Loucy (cell line): ENCODE results near the gene THSD8.

ENCODE experiments used
- H2AFZ ChIP-seq: fragments of 200-600 bp; sonication (generic); 2 replicates; pipeline ENCODE4 v1.6.0; 2016; ENCODE audit warnings: antibody characterized with exemption, mild to moderate bottlenecking, low read length, moderate library complexity
- H3F3A ChIP-seq: fragments of 200-600 bp; 2 replicates; pipeline ENCODE4 v1.6.0; 2016; ENCODE audit warnings: antibody characterized with exemption, low read depth, mild to moderate bottlenecking
- H3K27me3 ChIP-seq: fragments of 200-600 bp; sonication (generic); 2 replicates; pipeline ENCODE4 v1.6.1; 2014; ENCODE audit warnings: low read length, mild to moderate bottlenecking; ENCODE audit not compliant: insufficient read depth, poor library complexity, severe bottlenecking
- H3K36me3 ChIP-seq: fragments of 200-600 bp; sonication (generic); 2 replicates; pipeline ENCODE4 v1.6.1; 2016; ENCODE audit warnings: low read length; ENCODE audit not compliant: insufficient read depth
- H3K4me1 ChIP-seq: fragments of 200-600 bp; sonication (generic); 2 replicates; pipeline ENCODE4 v1.5.1; 2014; ENCODE audit warnings: low read length, mild to moderate bottlenecking; ENCODE audit not compliant: insufficient read depth, poor library complexity, severe bottlenecking
- H3K4me2 ChIP-seq: fragments of 200-600 bp; sonication (generic); 2 replicates; pipeline ENCODE4 v1.6.0; 2014; ENCODE audit warnings: antibody characterized with exemption, low read length, low read depth, mild to moderate bottlenecking; ENCODE audit not compliant: poor library complexity, severe bottlenecking
- H3K4me3 ChIP-seq: fragments of 200-600 bp; sonication (generic); 2 replicates; pipeline ENCODE4 v1.5.1; 2014; ENCODE audit warnings: low read length, mild to moderate bottlenecking, mixed read lengths; ENCODE audit not compliant: poor library complexity, severe bottlenecking
- H3K79me2 ChIP-seq: fragments of 200-600 bp; sonication (generic); 2 replicates; pipeline ENCODE4 v1.6.1; 2014; ENCODE audit warnings: low read length; ENCODE audit not compliant: insufficient read depth
- H3K9ac ChIP-seq: fragments of 200-600 bp; sonication (generic); 2 replicates; pipeline ENCODE4 v1.6.0; 2014; ENCODE audit warnings: mild to moderate bottlenecking, low read depth, low read length, moderate library complexity; ENCODE audit not compliant: poor library complexity, severe bottlenecking
- H3K9me2 ChIP-seq: fragments of 200-600 bp; sonication (generic); replicated peaks from 2 replicates; pipeline ENCODE4 v1.6.1; 2016; ENCODE audit warnings: low read depth, low read length, mixed read lengths
- H3K9me3 ChIP-seq: fragments of 200-600 bp; sonication (generic); 2 replicates; pipeline ENCODE4 v1.6.1; 2014; ENCODE audit warnings: mild to moderate bottlenecking, antibody characterized with exemption, low read length, low read depth; ENCODE audit not compliant: insufficient read depth
- H4K20me1 ChIP-seq: fragments of 200-600 bp; sonication (generic); 2 replicates; pipeline ENCODE4 v1.6.0; 2014; ENCODE audit warnings: antibody characterized with exemption, low read length, mild to moderate bottlenecking; ENCODE audit not compliant: insufficient read depth, poor library complexity, severe bottlenecking
- EZH2phosphoT487 ChIP-seq: fragments of 200-600 bp; IDR thresholded peaks from 2 replicates; pipeline ENCODE4 v1.6.1; 2018; ENCODE audit warnings: antibody characterized with exemption, mild to moderate bottlenecking, moderate library complexity, borderline replicate concordance
- TF ChIP-seq, protein P1 (sequence below): fragments of 200-600 bp; sonication (generic); conservative IDR thresholded peaks from 2 replicates; pipeline ENCODE4 v1.5.1; 2014; ENCODE audit warnings: mild to moderate bottlenecking, antibody characterized with exemption, low read length

THSD8 gene

GRCh38 chr19:12790628-12791344 lies 11.1 kb upstream of the THSD8 start:
- Histone ChIP-seq H3K4me3 (peak overlapping the region; percentile 96), H3K36me3 (no peaks in the 10 kb centered on the region), H3F3A (no peaks in the 10 kb centered on the region; the same call in 1 of the 2 replicates), H3K9me3 (no peaks in the 10 kb centered on the region), H3K9ac (peak overlapping the region; percentile 94), H4K20me1 (no peaks in the 10 kb centered on the region), H3K9me2 (no peaks in the 10 kb centered on the region), H3K4me2 (peak overlapping the region; percentile 96), H3K79me2 (peaks cover 21% of the 10 kb centered on the region), H3K4me1 (peaks cover 34% of the 10 kb centered on the region), H2AFZ (no peak overlapping the region), H3K27me3 (no peaks in the 10 kb centered on the region)
- no peak for TF ChIP-seq EZH2phosphoT487
- TF ChIP-seq, protein P1, sequence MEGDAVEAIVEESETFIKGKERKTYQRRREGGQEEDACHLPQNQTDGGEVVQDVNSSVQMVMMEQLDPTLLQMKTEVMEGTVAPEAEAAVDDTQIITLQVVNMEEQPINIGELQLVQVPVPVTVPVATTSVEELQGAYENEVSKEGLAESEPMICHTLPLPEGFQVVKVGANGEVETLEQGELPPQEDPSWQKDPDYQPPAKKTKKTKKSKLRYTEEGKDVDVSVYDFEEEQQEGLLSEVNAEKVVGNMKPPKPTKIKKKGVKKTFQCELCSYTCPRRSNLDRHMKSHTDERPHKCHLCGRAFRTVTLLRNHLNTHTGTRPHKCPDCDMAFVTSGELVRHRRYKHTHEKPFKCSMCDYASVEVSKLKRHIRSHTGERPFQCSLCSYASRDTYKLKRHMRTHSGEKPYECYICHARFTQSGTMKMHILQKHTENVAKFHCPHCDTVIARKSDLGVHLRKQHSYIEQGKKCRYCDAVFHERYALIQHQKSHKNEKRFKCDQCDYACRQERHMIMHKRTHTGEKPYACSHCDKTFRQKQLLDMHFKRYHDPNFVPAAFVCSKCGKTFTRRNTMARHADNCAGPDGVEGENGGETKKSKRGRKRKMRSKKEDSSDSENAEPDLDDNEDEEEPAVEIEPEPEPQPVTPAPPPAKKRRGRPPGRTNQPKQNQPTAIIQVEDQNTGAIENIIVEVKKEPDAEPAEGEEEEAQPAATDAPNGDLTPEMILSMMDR = no peak

DNA sequence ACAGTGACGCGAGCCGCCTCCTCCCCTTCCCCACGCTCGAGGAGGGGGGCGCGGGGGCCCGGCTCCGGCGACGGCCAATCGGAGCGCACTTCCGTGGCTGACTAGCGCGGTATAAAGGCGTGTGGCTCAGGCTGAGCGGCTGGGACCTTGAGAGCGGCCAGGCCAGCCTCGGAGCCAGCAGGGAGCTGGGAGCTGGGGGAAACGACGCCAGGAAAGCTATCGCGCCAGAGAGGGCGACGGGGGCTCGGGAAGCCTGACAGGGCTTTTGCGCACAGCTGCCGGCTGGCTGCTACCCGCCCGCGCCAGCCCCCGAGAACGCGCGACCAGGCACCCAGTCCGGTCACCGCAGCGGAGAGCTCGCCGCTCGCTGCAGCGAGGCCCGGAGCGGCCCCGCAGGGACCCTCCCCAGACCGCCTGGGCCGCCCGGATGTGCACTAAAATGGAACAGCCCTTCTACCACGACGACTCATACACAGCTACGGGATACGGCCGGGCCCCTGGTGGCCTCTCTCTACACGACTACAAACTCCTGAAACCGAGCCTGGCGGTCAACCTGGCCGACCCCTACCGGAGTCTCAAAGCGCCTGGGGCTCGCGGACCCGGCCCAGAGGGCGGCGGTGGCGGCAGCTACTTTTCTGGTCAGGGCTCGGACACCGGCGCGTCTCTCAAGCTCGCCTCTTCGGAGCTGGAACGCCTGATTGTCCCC lies 10.4 kb upstream of the THSD8 start, which contains the start of gene JUNB:
Gene JUNB (plus strand): TSS at position 142 of the 706 bp plus-strand sequence. CDS start 286 bp downstream, at position 428.
- no peaks in the 10 kb centered on the region for H4K20me1 ChIP-seq
- H3K4me1 ChIP-seq = peaks cover 35% of the 10 kb centered on the region
- no peaks in the 10 kb centered on the region for H3K9me2 ChIP-seq
- H3F3A ChIP-seq = no peaks in the 10 kb centered on the region; the same call in 1 of the 2 replicates
- peak within 1 kb of the TSS; percentile 94 for H3K9ac ChIP-seq
- H3K27me3 ChIP-seq = no peaks in the 10 kb centered on the region
- peak within 1 kb of the TSS; percentile 96 for H3K4me2 ChIP-seq
- H3K4me3 ChIP-seq = peak within 1 kb of the TSS; percentile 96
- no peak for TF ChIP-seq EZH2phosphoT487
- TF ChIP-seq, protein P1 = no peak; the same call in 1 of the 2 replicates
- H3K79me2 ChIP-seq = peaks cover 21% of the 10 kb centered on the region
- no peaks in the 10 kb centered on the region for H3K36me3 ChIP-seq
- H3K9me3 ChIP-seq = no peaks in the 10 kb centered on the region
- H2AFZ ChIP-seq = peak within 1 kb of the TSS; percentile 78

- Histone ChIP-seq H3K36me3 (no peaks in the 10 kb centered on the region), H3K79me2 (peaks cover 21% of the 10 kb centered on the region), H3K9me2 (no peaks in the 10 kb centered on the region), H4K20me1 (no peaks in the 10 kb centered on the region), H2AFZ (peak overlapping the region; percentile 78), H3K4me2 (peak overlapping the region; percentile 96), H3K9ac (peak overlapping the region; percentile 94), H3K4me3 (peak overlapping the region; percentile 96), H3F3A (no peaks in the 10 kb centered on the region; the same call in 1 of the 2 replicates), H3K4me1 (peaks cover 35% of the 10 kb centered on the region), H3K27me3 (no peaks in the 10 kb centered on the region), H3K9me3 (no peaks in the 10 kb centered on the region)
- no peak for TF ChIP-seq EZH2phosphoT487
- TF ChIP-seq, protein P1 = no peak
Measured at GRCh38 chr19:12792051-12792852, 9.6 kb upstream of the THSD8 start.
